Thyroid gland (tissue), 4 donors: ENCODE results near the gene CHAF1A.

Experiments used
- POLR2A ChIP-seq, 2 donors: fragments of 450-650 bp; IDR thresholded peaks; one replicate each; pipeline ENCODE4 v1.6.1; 2017; ENCODE audit warnings: antibody characterized with exemption in 2 of 2, mild to moderate bottlenecking in 2 of 2, moderate library complexity in 1 of 2
- TF ChIP-seq, protein P1 (sequence below), 6 experiments: fragments of 200-600 bp in 3 of 6; fragments of 450-650 bp in 3 of 6; sonication (generic) in 3 of 6; IDR thresholded peaks; one replicate each; pipeline ENCODE4 v1.5.1; 2016 to 2019; ENCODE audit warnings: antibody characterized with exemption in 6 of 6, mild to moderate bottlenecking in 2 of 6, inconsistent platforms in 1 of 6, moderate library complexity in 1 of 6

DNA sequence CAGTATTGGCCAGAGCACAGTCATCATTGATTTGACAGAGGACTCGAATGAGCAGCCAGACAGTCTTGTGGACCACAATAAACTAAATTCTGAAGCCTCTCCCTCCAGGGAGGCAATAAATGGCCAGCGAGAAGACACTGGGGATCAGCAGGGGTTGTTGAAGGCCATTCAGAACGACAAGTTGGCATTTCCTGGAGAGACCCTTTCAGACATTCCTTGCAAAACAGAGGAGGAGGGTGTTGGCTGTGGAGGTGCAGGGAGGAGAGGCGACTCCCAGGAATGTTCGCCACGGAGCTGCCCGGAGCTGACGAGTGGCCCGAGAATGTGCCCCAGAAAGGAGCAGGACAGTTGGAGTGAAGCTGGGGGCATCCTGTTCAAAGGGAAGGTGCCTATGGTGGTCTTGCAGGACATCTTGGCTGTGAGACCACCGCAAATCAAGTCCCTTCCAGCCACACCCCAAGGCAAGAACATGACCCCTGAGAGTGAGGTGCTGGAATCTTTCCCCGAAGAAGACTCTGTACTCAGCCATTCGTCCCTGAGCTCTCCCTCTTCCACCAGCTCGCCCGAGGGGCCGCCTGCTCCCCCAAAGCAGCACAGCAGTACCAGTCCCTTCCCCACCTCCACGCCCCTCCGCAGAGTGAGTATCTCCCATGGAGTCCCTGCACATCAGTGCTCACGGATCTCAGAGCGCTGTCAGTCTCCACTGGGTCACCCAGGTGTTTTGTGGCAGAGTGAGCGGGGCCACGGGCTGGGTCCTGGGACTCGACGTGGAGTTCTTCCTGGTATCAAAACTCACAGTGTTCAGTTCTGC is 6.9 kb downstream of the CHAF1A start:
- TF ChIP-seq, protein P1, sequence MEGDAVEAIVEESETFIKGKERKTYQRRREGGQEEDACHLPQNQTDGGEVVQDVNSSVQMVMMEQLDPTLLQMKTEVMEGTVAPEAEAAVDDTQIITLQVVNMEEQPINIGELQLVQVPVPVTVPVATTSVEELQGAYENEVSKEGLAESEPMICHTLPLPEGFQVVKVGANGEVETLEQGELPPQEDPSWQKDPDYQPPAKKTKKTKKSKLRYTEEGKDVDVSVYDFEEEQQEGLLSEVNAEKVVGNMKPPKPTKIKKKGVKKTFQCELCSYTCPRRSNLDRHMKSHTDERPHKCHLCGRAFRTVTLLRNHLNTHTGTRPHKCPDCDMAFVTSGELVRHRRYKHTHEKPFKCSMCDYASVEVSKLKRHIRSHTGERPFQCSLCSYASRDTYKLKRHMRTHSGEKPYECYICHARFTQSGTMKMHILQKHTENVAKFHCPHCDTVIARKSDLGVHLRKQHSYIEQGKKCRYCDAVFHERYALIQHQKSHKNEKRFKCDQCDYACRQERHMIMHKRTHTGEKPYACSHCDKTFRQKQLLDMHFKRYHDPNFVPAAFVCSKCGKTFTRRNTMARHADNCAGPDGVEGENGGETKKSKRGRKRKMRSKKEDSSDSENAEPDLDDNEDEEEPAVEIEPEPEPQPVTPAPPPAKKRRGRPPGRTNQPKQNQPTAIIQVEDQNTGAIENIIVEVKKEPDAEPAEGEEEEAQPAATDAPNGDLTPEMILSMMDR (IDR thresholded peaks at IDR 0.05) = no peak
- TF ChIP-seq POLR2A (IDR thresholded peaks at IDR 0.05) = no peak
